ENCODE data around the gene NDFIP2.

NDFIP2 gene

DNA sequence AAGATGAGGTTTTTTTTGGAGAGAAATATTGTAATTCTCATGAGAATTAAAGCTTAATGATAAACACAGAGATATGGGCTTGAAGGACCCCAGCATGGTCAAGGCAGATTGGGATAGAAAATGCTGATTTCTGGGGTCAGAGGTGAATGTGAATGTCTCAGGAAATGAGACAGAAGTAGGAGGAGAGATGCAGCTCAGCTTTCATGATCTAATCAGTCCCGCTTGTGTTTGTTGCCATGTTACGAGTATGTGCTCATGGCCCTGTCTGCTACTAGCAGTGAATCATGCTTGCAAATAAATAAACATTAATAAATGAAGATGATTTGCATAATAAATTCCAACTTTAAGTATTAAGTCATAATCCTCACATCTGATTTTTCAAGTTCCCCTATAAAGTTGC lies 23.0 kb upstream of the NDFIP2 start:
- no peaks in the 10 kb centered on the region for H3K4me1 ChIP-seq (ENCODE audit: control insufficient read depth, insufficient read depth, low read length)
- H3K27ac ChIP-seq (ENCODE audit: insufficient read depth, low read depth, low read length, poor library complexity, severe bottlenecking), result no peak overlapping the region

DNA sequence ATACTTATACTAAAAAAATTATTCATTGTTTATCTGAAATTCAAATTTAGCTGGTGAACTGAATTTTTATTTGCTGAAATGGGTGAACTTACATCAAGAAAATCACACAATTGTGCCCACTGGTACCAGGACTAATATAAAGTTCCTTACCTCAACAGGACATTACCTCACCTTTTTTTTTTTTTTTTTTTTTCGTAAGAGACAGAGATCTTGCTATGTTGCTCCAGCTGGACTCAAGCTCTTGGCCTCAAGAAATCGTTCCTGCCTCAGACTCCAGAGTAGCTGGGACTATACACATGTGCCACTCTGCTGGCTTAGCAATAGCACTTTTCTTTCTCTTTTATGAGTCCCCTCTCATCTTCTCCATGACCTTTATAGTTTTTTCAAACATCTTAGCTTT lies 22.5 kb upstream of the NDFIP2 start:
- Histone ChIP-seq H3K36me3 (ENCODE audit: control insufficient read depth, insufficient read depth, low read length) (no peaks in the 10 kb centered on the region), H3K27me3 (ENCODE audit: control insufficient read depth, insufficient read depth, low read length, poor library complexity, severe bottlenecking) (no peaks in the 10 kb centered on the region), H3K4me1 (ENCODE audit: control insufficient read depth, insufficient read depth, low read length) (no peaks in the 10 kb centered on the region), H3K4me3 (ENCODE audit: insufficient read depth, low read depth, low read length) (no peak overlapping the region), H3K9me3 (ENCODE audit: control insufficient read depth, low read length) (no peaks in the 10 kb centered on the region), H3K27ac (ENCODE audit: insufficient read depth, low read depth, low read length, poor library complexity, severe bottlenecking) (no peak overlapping the region)
- WGBS, 2 experiments, result 75 to 88% methylated on average over 2 of the region's 2 CpGs

More for the DNA sequence above, 23.0 kb upstream of the NDFIP2 start:
- Histone ChIP-seq H3K9me3 (ENCODE audit: control insufficient read depth, low read length) (no peaks in the 10 kb centered on the region), H3K4me3 (ENCODE audit: insufficient read depth, low read depth, low read length) (no peak overlapping the region), H3K27me3 (ENCODE audit: control insufficient read depth, insufficient read depth, low read length, poor library complexity, severe bottlenecking) (no peaks in the 10 kb centered on the region), H3K36me3 (ENCODE audit: control insufficient read depth, insufficient read depth, low read length) (no peaks in the 10 kb centered on the region)
- 92 to 100% methylated on average over 1 to 2 of the region's 2 CpGs for WGBS, 2 experiments

DNA sequence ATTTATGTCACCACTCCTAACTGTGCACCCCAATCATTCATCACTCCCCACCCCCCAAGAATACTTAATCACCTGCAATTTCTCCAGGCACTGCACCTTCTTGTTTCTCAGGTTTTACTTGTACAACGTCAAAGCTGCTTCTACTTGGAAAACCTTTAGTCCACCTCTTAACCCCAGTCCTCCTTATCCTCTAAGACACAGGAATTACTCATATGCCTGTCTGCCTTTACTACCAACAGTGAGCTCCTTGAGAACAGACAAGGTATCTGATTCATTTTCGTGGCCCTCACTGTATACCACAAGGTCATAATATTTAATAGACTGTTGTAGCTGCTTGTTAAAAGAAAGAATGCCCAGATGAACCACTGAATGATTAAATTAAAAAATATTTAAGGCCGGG lies 21.0 kb upstream of the NDFIP2 start:
- no peak overlapping the region for H3K4me3 ChIP-seq (ENCODE audit: insufficient read depth, low read depth, low read length)
- H3K9me3 ChIP-seq (ENCODE audit: control insufficient read depth, low read length), result no peaks in the 10 kb centered on the region
- no peak overlapping the region for H3K27ac ChIP-seq (ENCODE audit: insufficient read depth, low read depth, low read length, poor library complexity, severe bottlenecking)
- H3K36me3 ChIP-seq (ENCODE audit: control insufficient read depth, insufficient read depth, low read length), result no peaks in the 10 kb centered on the region
- H3K4me1 ChIP-seq (ENCODE audit: control insufficient read depth, insufficient read depth, low read length), result no peaks in the 10 kb centered on the region
- 96 to 98% methylated on average over 2 to 3 of the region's 3 CpGs for WGBS, 2 experiments
- no peaks in the 10 kb centered on the region for H3K27me3 ChIP-seq (ENCODE audit: control insufficient read depth, insufficient read depth, low read length, poor library complexity, severe bottlenecking)

DNA sequence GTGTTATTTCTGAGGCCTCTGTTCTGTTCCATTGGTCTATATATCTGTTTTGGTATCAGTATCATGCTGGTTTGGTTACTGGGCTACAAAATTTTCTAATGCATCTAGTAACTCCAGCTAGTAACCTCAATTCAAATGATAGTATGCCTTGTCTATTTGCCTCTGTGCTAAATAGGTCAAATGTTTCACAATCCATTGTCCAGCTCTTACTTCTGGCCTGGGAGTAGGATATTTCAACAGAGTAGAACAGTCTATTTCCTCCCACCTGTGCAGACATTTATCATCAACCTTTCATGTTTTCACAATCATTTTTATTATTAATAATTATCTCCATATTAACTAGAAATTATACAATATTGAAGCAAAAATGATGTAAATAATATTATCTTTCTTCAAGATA lies 18.1 kb upstream of the NDFIP2 start:
- Histone ChIP-seq H3K36me3 (ENCODE audit: control insufficient read depth, insufficient read depth, low read length) (no peaks in the 10 kb centered on the region), H3K4me3 (ENCODE audit: insufficient read depth, low read depth, low read length) (no peak overlapping the region), H3K9me3 (ENCODE audit: control insufficient read depth, low read length) (no peaks in the 10 kb centered on the region), H3K27me3 (ENCODE audit: control insufficient read depth, insufficient read depth, low read length, poor library complexity, severe bottlenecking) (no peaks in the 10 kb centered on the region), H3K4me1 (ENCODE audit: control insufficient read depth, insufficient read depth, low read length) (no peaks in the 10 kb centered on the region), H3K27ac (ENCODE audit: insufficient read depth, low read depth, low read length, poor library complexity, severe bottlenecking) (no peak overlapping the region)

DNA sequence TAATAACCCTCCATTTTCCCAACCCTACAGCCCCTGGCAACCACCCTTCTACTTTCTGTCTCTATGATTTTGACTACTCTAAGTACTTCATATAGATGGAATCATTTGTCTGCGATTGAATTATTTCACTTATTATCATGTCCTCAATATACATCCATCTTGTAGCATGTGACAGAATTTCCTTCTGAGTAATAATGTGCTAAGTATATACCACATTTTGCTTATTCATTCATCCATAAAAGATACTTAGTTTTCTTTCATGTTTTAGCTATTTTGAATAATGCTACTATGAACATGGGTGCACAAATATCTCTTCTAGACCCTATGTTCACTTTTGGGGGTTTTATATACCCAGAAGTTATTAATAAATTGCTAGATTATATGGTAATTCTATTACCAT lies 17.4 kb upstream of the NDFIP2 start:
- 100% methylated on average over 1 of the region's 1 CpG; no CpG with 5 or more reads in 1 of the 2 experiments for WGBS, 2 experiments
- no peak overlapping the region for H3K27ac ChIP-seq (ENCODE audit: insufficient read depth, low read depth, low read length, poor library complexity, severe bottlenecking)
- no peak overlapping the region for H3K4me3 ChIP-seq (ENCODE audit: insufficient read depth, low read depth, low read length)
- no peaks in the 10 kb centered on the region for H3K36me3 ChIP-seq (ENCODE audit: control insufficient read depth, insufficient read depth, low read length)
- H3K27me3 ChIP-seq (ENCODE audit: control insufficient read depth, insufficient read depth, low read length, poor library complexity, severe bottlenecking), result no peaks in the 10 kb centered on the region
- no peaks in the 10 kb centered on the region for H3K4me1 ChIP-seq (ENCODE audit: control insufficient read depth, insufficient read depth, low read length)
- no peaks in the 10 kb centered on the region for H3K9me3 ChIP-seq (ENCODE audit: control insufficient read depth, low read length)

DNA sequence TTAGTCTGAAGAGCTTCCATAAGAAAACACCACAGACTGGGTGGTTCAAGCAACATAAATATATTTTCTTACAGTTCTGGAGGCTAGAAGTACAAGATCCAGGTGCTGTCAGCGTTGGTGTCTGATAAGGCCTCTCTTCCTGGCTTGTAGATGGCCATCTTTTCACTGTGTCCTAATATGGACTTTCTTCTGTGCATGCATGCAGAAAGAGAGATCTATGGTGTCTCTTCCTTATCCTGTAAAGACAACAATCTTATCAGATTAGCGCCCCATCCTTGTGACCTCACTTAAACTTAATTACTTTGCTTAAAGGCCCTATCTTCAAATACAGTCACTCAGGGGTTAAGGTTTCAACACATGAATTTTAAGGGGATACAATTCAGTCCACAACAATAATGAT lies 14.1 kb upstream of the NDFIP2 start:
- no peak overlapping the region for H3K27ac ChIP-seq (ENCODE audit: insufficient read depth, low read depth, low read length, poor library complexity, severe bottlenecking)

DNA sequence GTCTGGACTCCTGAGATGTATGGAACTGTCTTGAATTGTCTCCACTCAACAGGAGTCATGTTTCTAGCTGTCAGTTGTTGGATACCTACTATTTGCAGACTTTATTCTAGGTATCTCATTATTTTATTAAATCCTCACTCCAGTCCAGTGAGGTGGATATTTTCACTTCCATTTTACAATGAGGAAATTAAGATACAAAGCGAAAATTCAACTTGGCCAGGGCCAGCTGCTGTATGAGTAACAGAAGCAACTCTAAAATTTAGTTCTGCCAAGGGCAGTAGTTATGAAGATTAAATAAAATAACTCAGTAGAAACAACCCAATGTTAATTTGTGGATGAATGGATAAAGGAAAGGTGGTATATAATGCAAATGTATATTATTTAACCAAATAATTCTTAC lies 12.6 kb upstream of the NDFIP2 start:
- no peak overlapping the region for H3K27ac ChIP-seq (ENCODE audit: insufficient read depth, low read depth, low read length, poor library complexity, severe bottlenecking)
- WGBS, 2 experiments, result 88 to 100% methylated on average over 1 of the region's 1 CpG
- H3K4me1 ChIP-seq (ENCODE audit: control insufficient read depth, insufficient read depth, low read length), result no peaks in the 10 kb centered on the region
- H3K27me3 ChIP-seq (ENCODE audit: control insufficient read depth, insufficient read depth, low read length, poor library complexity, severe bottlenecking), result no peaks in the 10 kb centered on the region
- H3K36me3 ChIP-seq (ENCODE audit: control insufficient read depth, insufficient read depth, low read length), result no peaks in the 10 kb centered on the region
- H3K9me3 ChIP-seq (ENCODE audit: control insufficient read depth, low read length), result no peaks in the 10 kb centered on the region
- H3K4me3 ChIP-seq (ENCODE audit: insufficient read depth, low read depth, low read length), result no peak overlapping the region

More for the DNA sequence above, 14.1 kb upstream of the NDFIP2 start:
- 88 to 96% methylated on average over 2 of the region's 2 CpGs for WGBS, 2 experiments
- no peaks in the 10 kb centered on the region for H3K4me1 ChIP-seq (ENCODE audit: control insufficient read depth, insufficient read depth, low read length)
- H3K36me3 ChIP-seq (ENCODE audit: control insufficient read depth, insufficient read depth, low read length), result no peaks in the 10 kb centered on the region
- no peaks in the 10 kb centered on the region for H3K27me3 ChIP-seq (ENCODE audit: control insufficient read depth, insufficient read depth, low read length, poor library complexity, severe bottlenecking)
- no peak overlapping the region for H3K4me3 ChIP-seq (ENCODE audit: insufficient read depth, low read depth, low read length)
- H3K9me3 ChIP-seq (ENCODE audit: control insufficient read depth, low read length), result no peaks in the 10 kb centered on the region

DNA sequence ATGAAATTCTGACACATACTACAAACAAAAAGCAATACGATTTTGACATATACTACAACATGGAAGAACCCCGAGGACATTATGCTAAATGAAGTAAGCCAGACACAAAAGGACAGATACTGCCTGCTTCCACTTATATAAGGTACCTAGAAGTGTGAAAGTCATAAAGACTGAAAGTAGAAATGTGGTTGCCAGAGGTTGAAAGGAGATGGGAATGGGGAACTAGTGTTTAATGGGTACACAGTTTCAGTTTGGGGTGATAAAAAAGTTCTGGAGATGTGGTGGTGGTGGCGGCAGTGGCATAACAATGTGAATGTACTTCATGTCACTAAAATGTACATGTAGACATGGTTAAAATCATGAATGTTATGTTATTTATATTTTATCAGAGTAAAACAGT lies 12.1 kb upstream of the NDFIP2 start:
- H3K4me1 ChIP-seq (ENCODE audit: control insufficient read depth, insufficient read depth, low read length), result no peaks in the 10 kb centered on the region
- H3K27me3 ChIP-seq (ENCODE audit: control insufficient read depth, insufficient read depth, low read length, poor library complexity, severe bottlenecking), result no peaks in the 10 kb centered on the region
- H3K27ac ChIP-seq (ENCODE audit: insufficient read depth, low read depth, low read length, poor library complexity, severe bottlenecking), result no peak overlapping the region
- H3K9me3 ChIP-seq (ENCODE audit: control insufficient read depth, low read length), result no peaks in the 10 kb centered on the region
- 91 to 100% methylated on average over 3 of the region's 3 CpGs for WGBS, 2 experiments
- H3K36me3 ChIP-seq (ENCODE audit: control insufficient read depth, insufficient read depth, low read length), result no peaks in the 10 kb centered on the region
- H3K4me3 ChIP-seq (ENCODE audit: insufficient read depth, low read depth, low read length), result no peak overlapping the region

DNA sequence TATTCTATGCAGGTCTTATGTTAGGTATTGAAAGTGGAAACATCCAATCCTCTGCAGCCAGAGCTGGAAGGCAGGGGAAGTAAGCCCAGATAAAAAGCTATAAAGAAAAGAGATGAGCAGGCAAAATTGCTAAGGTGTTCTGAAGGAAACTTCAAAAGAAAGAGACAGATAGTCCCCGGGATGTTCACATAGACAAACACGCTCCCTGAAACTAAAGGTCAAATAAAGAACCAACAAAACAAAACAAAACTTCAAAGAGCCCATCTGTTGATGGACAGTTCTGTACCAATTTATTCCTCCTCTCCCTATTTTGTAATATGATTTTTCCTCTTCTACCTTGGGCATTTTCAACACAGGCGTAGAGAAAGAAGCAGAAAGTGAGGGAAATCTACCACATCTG lies 11.3 kb upstream of the NDFIP2 start:
- WGBS, 2 experiments, result 92 to 95% methylated on average over 3 of the region's 3 CpGs
- Histone ChIP-seq H3K27me3 (ENCODE audit: control insufficient read depth, insufficient read depth, low read length, poor library complexity, severe bottlenecking) (no peaks in the 10 kb centered on the region), H3K4me3 (ENCODE audit: insufficient read depth, low read depth, low read length) (no peak overlapping the region), H3K9me3 (ENCODE audit: control insufficient read depth, low read length) (no peaks in the 10 kb centered on the region), H3K27ac (ENCODE audit: insufficient read depth, low read depth, low read length, poor library complexity, severe bottlenecking) (no peak overlapping the region), H3K4me1 (ENCODE audit: control insufficient read depth, insufficient read depth, low read length) (no peaks in the 10 kb centered on the region), H3K36me3 (ENCODE audit: control insufficient read depth, insufficient read depth, low read length) (no peaks in the 10 kb centered on the region)

DNA sequence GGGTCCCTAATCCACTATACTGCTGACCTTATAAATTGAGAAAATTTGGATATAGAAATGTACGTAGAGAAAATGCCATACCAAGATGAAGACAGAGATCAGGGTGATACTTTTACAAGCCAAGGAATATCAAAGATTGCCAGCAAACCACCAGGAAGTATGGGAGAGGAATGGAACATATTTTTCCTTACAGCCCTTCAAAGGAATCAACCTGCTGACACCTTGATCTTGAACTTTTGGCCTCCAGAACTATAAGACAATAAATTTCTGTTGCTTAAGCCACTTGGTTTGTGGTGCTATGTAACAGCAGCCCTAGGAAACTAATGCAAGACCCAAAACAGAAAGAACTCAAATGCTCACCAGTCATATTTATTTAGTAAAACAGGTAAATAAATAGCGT lies 10.3 kb upstream of the NDFIP2 start:
- Histone ChIP-seq H3K4me1 (ENCODE audit: control insufficient read depth, insufficient read depth, low read length) (no peaks in the 10 kb centered on the region), H3K36me3 (ENCODE audit: control insufficient read depth, insufficient read depth, low read length) (no peaks in the 10 kb centered on the region), H3K27ac (ENCODE audit: insufficient read depth, low read depth, low read length, poor library complexity, severe bottlenecking) (no peak overlapping the region), H3K9me3 (ENCODE audit: control insufficient read depth, low read length) (no peaks in the 10 kb centered on the region), H3K4me3 (ENCODE audit: insufficient read depth, low read depth, low read length) (no peak overlapping the region), H3K27me3 (ENCODE audit: control insufficient read depth, insufficient read depth, low read length, poor library complexity, severe bottlenecking) (no peaks in the 10 kb centered on the region)
- 80 to 83% methylated on average over 1 of the region's 2 CpGs for WGBS, 2 experiments

DNA sequence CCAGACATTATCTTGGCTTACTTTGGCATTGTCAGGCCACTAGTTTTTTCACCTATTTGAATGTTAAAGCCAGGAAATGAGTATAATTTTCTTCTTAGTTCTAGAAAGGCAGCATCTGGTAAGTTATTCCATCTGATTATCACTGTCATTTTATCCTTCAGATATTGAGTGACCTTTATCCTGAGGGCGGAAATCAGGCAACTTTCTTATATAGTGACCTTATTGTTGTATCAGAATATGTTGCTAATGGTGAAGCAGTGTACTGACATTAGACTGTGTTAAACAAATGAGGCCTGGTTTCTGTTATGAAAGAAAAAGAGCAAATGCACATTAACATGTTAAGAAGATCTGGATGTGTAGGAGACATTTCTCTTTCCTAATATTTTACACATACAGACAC lies 5.4 kb upstream of the NDFIP2 start:
- no peaks in the 10 kb centered on the region for H3K36me3 ChIP-seq (ENCODE audit: control insufficient read depth, insufficient read depth, low read length)
- H3K4me3 ChIP-seq (ENCODE audit: insufficient read depth, low read depth, low read length), result no peak overlapping the region
- no peaks in the 10 kb centered on the region for H3K4me1 ChIP-seq (ENCODE audit: control insufficient read depth, insufficient read depth, low read length)
- peaks cover 13% of the 10 kb centered on the region for H3K27me3 ChIP-seq (ENCODE audit: control insufficient read depth, insufficient read depth, low read length, poor library complexity, severe bottlenecking)
- WGBS, 2 experiments, result 88 to 100% methylated on average over 1 of the region's 1 CpG
- H3K27ac ChIP-seq (ENCODE audit: insufficient read depth, low read depth, low read length, poor library complexity, severe bottlenecking), result no peak overlapping the region
- no peaks in the 10 kb centered on the region for H3K9me3 ChIP-seq (ENCODE audit: control insufficient read depth, low read length)

Data from ectodermal cell (in vitro differentiated cells).